Activated gamma-delta T cell treated with Interleukin-2 at 50 U/mL for 16 hours (primary cell): ENCODE measurements around the gene CRYL1.

ENCODE experiments used
- DNase-seq: peaks from one replicate; pipeline ENCODE4 v3.0.0-alpha.2; 2020

CRYL1 gene

GRCh38 chr13:20362484-20363041 lies 163.1 kb downstream of the CRYL1 start:
- DNase-seq: no peak

- DNase-seq: no peak
Measured at GRCh38 chr13:20360835-20361412, 164.7 kb downstream of the CRYL1 start.

- DNase-seq: no peak
Measured at GRCh38 chr13:20360041-20360491, 165.6 kb downstream of the CRYL1 start.

GRCh38 chr13:20359335-20359734 lies 166.3 kb downstream of the CRYL1 start:
- no peak for DNase-seq

- DNase-seq: no peak
Measured at GRCh38 chr13:20358022-20358421, 167.6 kb downstream of the CRYL1 start.

GRCh38 chr13:20356444-20356843 lies 169.2 kb downstream of the CRYL1 start:
- DNase-seq: no peak

- no peak for DNase-seq
Measured at GRCh38 chr13:20354722-20355121, 170.9 kb downstream of the CRYL1 start.

GRCh38 chr13:20353973-20354372 lies 171.7 kb downstream of the CRYL1 start:
- DNase-seq: no peak
